ACC112 (cell line): Measurements from ENCODE around the gene CPNE4.

Source experiments
- H2AFZ ChIP-seq: fragments of 200-600 bp; sonication (generic); one replicate; pipeline ENCODE4 v1.6.0; 2017; ENCODE audit warnings: antibody characterized with exemption, low read length; ENCODE audit not compliant: unreplicated experiment
- H3K27ac ChIP-seq: fragments of 200-600 bp; sonication (generic); 2 replicates; pipeline ENCODE4 v1.5.1; 2014; ENCODE audit warnings: low read depth, mild to moderate bottlenecking, antibody characterized with exemption, low read length, moderate library complexity
- H3K27me3 ChIP-seq: fragments of 200-600 bp; sonication (generic); 2 replicates; pipeline ENCODE4 v1.6.1; 2014; ENCODE audit warnings: mild to moderate bottlenecking, antibody characterized with exemption, low read length, moderate library complexity, mixed read lengths; ENCODE audit not compliant: insufficient read depth
- H3K36me3 ChIP-seq: fragments of 200-600 bp; sonication (generic); 2 replicates; pipeline ENCODE4 v1.6.1; 2016; ENCODE audit warnings: mild to moderate bottlenecking, antibody characterized with exemption, low read length, moderate library complexity, mixed read lengths; ENCODE audit not compliant: insufficient read depth
- H3K4me1 ChIP-seq: fragments of 200-600 bp; sonication (generic); one replicate; pipeline ENCODE4 v1.6.1; 2016; ENCODE audit warnings: low read length, mixed read lengths; ENCODE audit not compliant: insufficient read depth, unreplicated experiment, control insufficient read depth
- H3K4me3 ChIP-seq: fragments of 200-600 bp; sonication (generic); 2 replicates; pipeline ENCODE4 v1.5.1; 2014; ENCODE audit warnings: mild to moderate bottlenecking, low read depth, low read length
- H3K79me2 ChIP-seq: fragments of 200-600 bp; sonication (generic); one replicate; pipeline ENCODE4 v1.6.0; 2016; ENCODE audit warnings: low read length; ENCODE audit not compliant: control insufficient read depth, unreplicated experiment, insufficient read depth

Gene CPNE4

GRCh38 chr3:131883711-131884407, 151.0 kb downstream of the CPNE4 start:
- no peaks in the 10 kb centered on the region for H3K36me3 ChIP-seq
- no peaks in the 10 kb centered on the region for H3K79me2 ChIP-seq
- H2AFZ ChIP-seq, result peak overlapping the region; percentile 87
- no peaks in the 10 kb centered on the region for H3K27me3 ChIP-seq
- peak overlapping the region; percentile 53; the same call in 1 of the 2 replicates for H3K4me3 ChIP-seq
- H3K27ac ChIP-seq, result peak overlapping the region; percentile 38
- H3K4me1 ChIP-seq, result peaks cover 16% of the 10 kb centered on the region

GRCh38 chr3:131883086-131883485, 151.7 kb downstream of the CPNE4 start:
- no peaks in the 10 kb centered on the region for H3K79me2 ChIP-seq
- no peak overlapping the region for H3K27ac ChIP-seq
- H3K27me3 ChIP-seq, result no peaks in the 10 kb centered on the region
- H3K36me3 ChIP-seq, result no peaks in the 10 kb centered on the region
- peak overlapping the region; percentile 87 for H2AFZ ChIP-seq
- H3K4me1 ChIP-seq, result peaks cover 16% of the 10 kb centered on the region
- H3K4me3 ChIP-seq, result peak overlapping the region; percentile 53; the same call in 1 of the 2 replicates

- Histone ChIP-seq H3K4me3 (no peak overlapping the region), H2AFZ (no peak overlapping the region), H3K79me2 (no peaks in the 10 kb centered on the region), H3K27me3 (no peaks in the 10 kb centered on the region), H3K27ac (no peak overlapping the region), H3K36me3 (no peaks in the 10 kb centered on the region), H3K4me1 (peaks cover 16% of the 10 kb centered on the region)
Measured at GRCh38 chr3:131881777-131882176, 153.0 kb downstream of the CPNE4 start.

- Histone ChIP-seq H3K27ac (no peak overlapping the region), H3K4me3 (no peak overlapping the region), H3K4me1 (peaks cover 16% of the 10 kb centered on the region), H3K27me3 (no peaks in the 10 kb centered on the region), H3K79me2 (no peaks in the 10 kb centered on the region), H2AFZ (no peak overlapping the region), H3K36me3 (no peaks in the 10 kb centered on the region)
Measured at GRCh38 chr3:131880948-131881347, 153.9 kb downstream of the CPNE4 start.

- Histone ChIP-seq H3K4me1 (no peaks in the 10 kb centered on the region), H3K79me2 (no peaks in the 10 kb centered on the region), H3K36me3 (no peaks in the 10 kb centered on the region), H3K4me3 (no peak overlapping the region), H3K27ac (no peak overlapping the region), H3K27me3 (peaks cover 16% of the 10 kb centered on the region; the same call in 1 of the 2 replicates), H2AFZ (no peak overlapping the region)
Measured at GRCh38 chr3:131868203-131868602, 166.6 kb downstream of the CPNE4 start.

GRCh38 chr3:131856171-131856570, 178.6 kb downstream of the CPNE4 start:
- Histone ChIP-seq H3K27me3 (0 out of 2 replicates have a peak, but pooled peaks cover 11% of the 10 kb centered on the region), H3K27ac (no peak overlapping the region), H3K36me3 (no peaks in the 10 kb centered on the region), H3K4me1 (no peaks in the 10 kb centered on the region), H3K4me3 (no peak overlapping the region), H2AFZ (no peak overlapping the region), H3K79me2 (no peaks in the 10 kb centered on the region)

GRCh38 chr3:131850223-131850622, 184.6 kb downstream of the CPNE4 start:
- 0 out of 2 replicates have a peak, but pooled peaks cover 2% of the 10 kb centered on the region for H3K27me3 ChIP-seq
- H3K4me3 ChIP-seq, result no peak overlapping the region
- H3K79me2 ChIP-seq, result no peaks in the 10 kb centered on the region
- no peak overlapping the region for H3K27ac ChIP-seq
- no peaks in the 10 kb centered on the region for H3K4me1 ChIP-seq
- no peak overlapping the region for H2AFZ ChIP-seq
- H3K36me3 ChIP-seq, result no peaks in the 10 kb centered on the region

GRCh38 chr3:131849616-131850015, 185.2 kb downstream of the CPNE4 start:
- Histone ChIP-seq H3K4me3 (no peak overlapping the region), H3K27ac (no peak overlapping the region), H3K79me2 (no peaks in the 10 kb centered on the region), H2AFZ (no peak overlapping the region), H3K4me1 (no peaks in the 10 kb centered on the region), H3K27me3 (no peaks in the 10 kb centered on the region), H3K36me3 (no peaks in the 10 kb centered on the region)

GRCh38 chr3:131847966-131848510, 186.8 kb downstream of the CPNE4 start:
- no peak overlapping the region for H3K27ac ChIP-seq
- no peaks in the 10 kb centered on the region for H3K4me1 ChIP-seq

GRCh38 chr3:131846296-131846924, 188.4 kb downstream of the CPNE4 start:
- Histone ChIP-seq H3K27ac (no peak overlapping the region), H2AFZ (no peak overlapping the region), H3K36me3 (no peaks in the 10 kb centered on the region), H3K4me3 (no peak overlapping the region), H3K27me3 (no peaks in the 10 kb centered on the region), H3K4me1 (no peaks in the 10 kb centered on the region), H3K79me2 (no peaks in the 10 kb centered on the region)

More at GRCh38 chr3:131847966-131848510, 186.8 kb downstream of the CPNE4 start:
- Histone ChIP-seq H3K79me2 (no peaks in the 10 kb centered on the region), H3K27me3 (no peaks in the 10 kb centered on the region), H3K36me3 (no peaks in the 10 kb centered on the region), H2AFZ (no peak overlapping the region), H3K4me3 (no peak overlapping the region)

GRCh38 chr3:131843174-131843573, 191.6 kb downstream of the CPNE4 start:
- Histone ChIP-seq H3K79me2 (no peaks in the 10 kb centered on the region), H3K36me3 (no peaks in the 10 kb centered on the region), H3K27me3 (no peaks in the 10 kb centered on the region), H3K27ac (no peak overlapping the region), H3K4me3 (no peak overlapping the region), H3K4me1 (peaks cover 13% of the 10 kb centered on the region), H2AFZ (no peak overlapping the region)
